GM23248 (cell line): ENCODE data around the gene HEBP2.

Source experiments
- EZH2 ChIP-seq: fragments of 200-600 bp; sonication (generic); IDR thresholded peaks from 2 replicates; pipeline ENCODE4 v1.6.1; 2018; ENCODE audit warnings: antibody characterized with exemption, mild to moderate bottlenecking; ENCODE audit not compliant: insufficient read depth, poor library complexity, severe bottlenecking
- EZH2phosphoT487 ChIP-seq: fragments of 200-600 bp; sonication (generic); IDR thresholded peaks from 2 replicates; pipeline ENCODE4 v1.6.1; 2018; ENCODE audit warnings: antibody characterized with exemption, moderate library complexity, mild to moderate bottlenecking, low read depth; ENCODE audit not compliant: insufficient read depth

GRCh38 chr6:138441965-138442364 lies 37.9 kb downstream of the HEBP2 start:
- TF ChIP-seq EZH2phosphoT487 (no peak), EZH2 (no peak)
